CD4-positive, alpha-beta T cell treated with Interleukin-4 for 4 hours (primary cell): ENCODE data around the gene AMIGO1.
A peak's percentile ranks its signal among the peaks of the same experiment; 100 is the strongest.

Experiments
- DNase-seq: peaks from one replicate; pipeline ENCODE4 v3.0.0-alpha.2; 2020

Gene AMIGO1

DNA sequence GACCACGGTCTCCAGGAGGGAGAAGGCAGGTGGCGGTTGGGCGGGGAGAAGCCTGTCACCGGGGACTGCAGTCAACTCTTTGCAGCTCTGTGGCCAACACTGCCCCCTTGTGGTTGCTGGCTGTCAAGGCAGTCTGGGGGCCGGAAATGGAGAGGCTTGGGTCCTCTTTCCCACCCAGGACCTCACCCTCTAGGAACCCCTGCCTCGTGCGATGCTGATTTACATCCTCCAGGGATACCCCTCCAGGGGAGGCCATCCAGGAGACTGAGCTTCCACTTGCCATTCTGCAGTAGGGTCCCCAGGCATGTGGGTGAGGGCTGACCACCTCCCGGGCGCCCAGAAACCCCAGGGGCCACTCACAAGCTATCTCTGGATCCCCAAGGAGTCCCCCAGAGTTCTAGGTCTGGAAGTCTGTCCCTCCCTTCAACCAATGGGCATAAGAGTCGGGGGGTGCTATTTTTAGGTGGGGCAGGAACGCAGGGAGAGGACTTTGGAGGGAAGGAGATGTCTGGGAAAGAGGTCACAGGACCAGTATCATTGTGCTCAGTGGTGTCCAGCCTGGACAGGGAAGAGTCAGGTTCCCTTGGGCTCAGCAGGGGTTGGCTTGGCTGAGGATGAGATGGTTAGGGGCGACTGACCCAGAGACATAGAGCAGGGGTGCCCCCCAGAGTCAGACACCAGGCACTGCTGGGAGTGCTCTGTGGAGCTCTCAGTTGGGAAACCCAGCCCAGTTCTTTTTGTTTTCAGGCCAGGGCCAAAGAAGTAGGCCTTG, 23.0 kb upstream of the AMIGO1 start:
- DNase-seq = peak; percentile 86

DNA sequence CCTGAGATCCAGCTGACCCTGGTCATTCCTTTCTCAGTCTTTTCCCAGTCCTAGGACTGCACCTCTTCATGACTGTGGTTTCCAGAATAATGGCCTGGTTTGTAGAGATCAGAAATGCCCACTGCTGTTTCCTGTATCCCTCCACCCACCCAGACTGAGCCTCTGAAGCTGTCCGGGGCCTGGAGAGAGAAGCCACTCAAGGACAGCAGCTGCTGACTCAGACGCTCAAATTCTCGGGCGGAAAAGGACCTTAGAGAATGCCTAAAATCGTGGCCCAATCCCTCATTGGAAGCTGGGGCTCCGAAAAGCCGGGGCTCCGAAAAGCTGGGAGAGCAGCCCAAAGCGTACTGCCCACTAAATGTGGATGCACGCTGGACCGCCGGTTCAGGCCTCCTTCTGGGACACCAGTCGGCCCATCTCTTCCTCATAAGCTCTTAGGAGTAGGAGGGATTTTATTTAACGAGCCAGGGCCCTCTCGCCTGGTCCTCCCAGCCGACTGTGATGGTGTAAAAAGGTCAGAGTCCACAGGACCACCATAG, 22.4 kb upstream of the AMIGO1 start:
- DNase-seq = no peak

DNA sequence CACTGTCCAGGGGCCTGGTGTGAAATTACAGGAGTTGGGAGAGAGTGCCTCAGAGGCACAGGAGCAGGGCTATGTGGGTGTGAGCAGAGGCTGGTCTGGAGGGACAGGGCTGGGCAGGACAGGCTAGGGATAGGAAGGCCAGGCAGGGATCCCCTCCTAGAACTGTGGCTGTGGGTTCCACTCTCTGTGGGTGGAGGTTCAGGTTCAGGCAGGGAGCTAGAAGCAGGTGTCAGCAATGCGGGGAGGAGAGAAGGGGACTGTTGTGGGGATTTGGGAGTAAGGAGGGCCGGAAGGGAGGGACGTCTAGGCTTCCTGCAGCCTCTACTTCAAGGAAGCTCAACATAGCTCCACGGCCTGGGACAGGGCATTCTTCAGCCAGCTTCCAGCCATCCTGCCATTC, 21.9 kb upstream of the AMIGO1 start:
- no peak for DNase-seq

DNA sequence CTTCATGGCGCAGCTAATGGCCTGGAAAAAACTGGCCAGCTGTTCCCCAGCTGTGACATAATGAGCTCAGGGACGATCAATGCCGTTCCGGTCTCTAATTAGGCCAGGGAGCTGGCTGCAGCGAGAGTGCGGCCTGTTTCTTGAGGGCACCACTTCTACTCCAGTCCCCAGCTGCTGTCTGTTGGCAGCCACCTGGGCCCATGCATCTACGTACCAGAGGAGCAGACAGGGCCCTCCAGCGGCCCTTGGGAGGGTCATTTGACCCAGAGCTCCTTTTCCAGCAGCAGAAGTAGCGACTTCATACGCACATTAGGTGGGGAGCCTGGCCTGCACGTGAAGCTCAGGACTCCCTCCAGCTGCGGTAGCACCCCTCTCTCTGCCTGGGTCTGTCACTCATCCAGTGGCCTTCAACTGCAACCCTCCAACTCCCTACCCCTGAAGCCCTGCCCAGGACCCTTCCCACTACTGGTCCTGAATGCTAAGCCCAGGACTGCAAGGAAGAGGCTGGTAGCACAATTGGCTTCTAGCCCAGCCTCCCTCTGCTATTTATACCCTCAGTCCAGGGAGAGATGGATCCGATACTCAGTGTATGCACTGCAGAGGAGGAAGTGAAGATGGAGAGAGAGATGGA, 21.0 kb upstream of the AMIGO1 start:
- DNase-seq = no peak

DNA sequence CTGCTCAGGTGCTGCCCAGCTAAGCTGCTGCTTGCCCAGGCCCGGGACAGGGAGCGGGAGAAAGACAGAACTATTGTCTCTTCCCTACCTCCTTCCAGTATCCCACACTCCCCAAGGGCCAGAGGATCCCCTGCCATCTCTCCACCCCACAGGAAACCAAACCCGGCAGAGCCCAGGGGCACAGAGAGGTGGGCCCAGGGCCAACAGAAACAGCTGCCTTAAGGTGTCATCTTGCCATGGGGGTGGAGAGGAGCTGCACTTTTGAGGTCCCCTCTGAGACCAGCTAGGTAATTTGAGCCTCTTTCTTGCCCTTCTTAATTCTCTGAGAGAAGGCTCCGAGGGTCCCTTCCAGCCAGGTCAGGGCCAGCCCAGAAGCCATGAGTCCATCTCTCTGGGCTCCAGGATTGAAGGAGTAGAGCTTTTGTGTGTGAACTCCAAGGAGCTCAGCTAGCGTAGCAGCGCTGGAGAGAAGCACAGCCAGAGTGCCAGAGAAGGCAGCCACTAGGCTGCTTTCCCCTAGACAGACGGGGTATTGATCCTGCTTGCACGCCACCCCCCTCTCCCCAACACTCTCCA, 20.4 kb upstream of the AMIGO1 start:
- DNase-seq = no peak

DNA sequence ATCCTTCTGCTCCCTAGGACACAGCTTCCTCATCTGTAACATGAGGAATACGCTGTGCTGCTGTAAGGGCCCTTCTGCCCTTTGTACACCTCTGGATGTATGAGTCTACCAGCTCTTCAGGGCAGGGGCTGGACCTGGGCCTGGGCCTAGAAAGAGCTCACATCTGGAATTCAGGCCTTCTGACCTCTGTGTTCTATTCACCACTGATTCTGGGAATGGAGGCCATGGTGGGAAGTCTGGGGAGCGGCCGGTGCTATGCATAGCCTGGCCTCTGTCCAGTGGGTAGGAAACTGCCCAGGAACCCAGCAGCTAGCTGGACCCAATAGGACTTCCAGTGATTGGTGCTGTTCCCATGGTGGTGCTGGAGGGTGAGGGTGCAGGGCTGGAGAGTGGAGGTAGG, 19.2 kb upstream of the AMIGO1 start:
- no peak for DNase-seq

DNA sequence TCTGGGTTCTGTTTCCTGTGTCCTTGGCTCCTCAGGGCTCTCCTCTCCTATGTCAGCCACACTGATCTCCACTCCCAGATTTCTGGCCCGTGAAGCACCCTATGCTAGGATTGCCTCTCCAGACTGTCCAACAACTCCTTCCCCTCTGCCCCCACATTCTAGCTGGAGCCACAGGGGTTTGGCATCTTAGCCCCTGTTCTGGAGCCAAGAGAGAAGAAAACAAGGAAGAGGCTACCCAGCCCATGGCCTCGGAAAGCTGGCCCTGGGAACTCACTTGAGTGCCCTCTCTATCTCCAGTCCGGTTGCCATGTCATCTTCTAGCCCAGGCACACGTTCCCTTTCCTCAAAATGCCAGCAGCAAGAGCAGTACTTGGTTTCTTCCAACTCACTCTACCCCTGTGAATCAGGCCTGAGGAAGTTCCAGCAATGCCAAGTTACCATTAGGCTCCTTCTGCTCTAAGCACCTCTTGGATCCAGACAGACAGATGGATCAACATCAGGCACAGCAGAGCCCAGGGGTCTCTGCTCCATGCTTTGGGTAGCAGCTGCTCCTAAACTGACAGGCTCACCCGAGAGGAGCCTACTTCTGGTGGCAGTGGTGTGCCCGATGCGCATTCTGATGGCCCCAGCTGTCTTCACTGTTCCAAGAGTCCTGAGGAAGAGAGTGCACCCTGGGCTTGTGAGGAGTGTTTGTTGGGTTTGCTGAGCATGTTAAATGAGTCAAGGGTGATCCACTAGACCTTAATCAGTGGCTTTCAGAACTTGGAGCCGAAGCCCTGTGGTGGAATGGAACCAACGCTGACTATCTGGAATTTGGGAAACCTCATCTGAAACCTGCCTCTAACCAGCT, 18.5 kb upstream of the AMIGO1 start:
- DNase-seq = no peak

DNA sequence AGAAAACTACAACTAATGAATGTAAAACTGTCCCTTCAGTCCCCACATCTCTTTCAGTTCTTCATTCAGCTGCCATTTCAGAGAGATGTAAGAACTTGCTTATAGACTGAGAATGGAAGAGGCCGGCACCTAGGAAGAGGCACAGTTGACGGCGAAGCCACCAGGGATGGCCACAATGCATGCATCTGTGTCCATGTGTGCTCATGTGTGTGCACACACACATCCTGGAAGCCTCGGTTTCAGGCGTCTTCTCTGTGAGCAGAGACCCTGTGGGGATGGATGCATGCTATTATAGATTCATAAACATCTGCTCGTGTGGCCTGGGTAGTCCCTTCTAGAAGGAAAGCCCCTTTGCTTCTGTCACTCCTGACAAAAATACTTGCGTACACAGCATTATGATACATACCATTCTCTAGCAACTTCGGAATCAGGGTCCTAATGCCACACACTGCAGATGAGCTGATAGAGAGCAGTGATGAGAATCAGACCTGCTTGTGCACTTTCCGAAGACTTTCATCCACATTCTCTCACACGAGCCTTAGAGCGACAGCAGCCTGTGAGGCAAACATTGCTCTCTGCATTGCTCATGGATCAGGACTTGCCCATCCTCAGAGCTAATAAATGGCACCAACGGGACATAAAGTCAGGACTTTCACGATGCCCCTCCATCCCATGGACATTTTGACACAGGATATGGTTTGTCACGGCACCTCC, 17.7 kb upstream of the AMIGO1 start:
- DNase-seq = no peak

DNA sequence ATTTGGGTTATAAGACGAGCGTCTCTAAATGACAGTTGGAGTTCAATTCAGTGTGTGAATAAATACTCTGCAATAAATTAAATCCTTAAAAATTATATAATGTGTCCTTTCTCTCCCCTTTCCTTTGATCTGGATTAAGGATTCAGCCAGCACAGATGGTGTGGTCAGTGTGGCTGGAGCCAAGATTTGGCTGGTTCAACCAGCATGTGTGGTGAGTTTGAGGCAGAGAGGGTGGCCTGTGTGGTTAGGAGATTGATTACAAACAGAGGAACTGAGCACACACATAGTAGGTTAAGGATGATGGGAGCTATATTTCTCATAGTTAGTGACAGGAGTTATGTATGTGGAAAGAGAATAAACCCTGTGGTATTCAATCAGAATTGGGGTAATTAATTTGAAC, 14.2 kb upstream of the AMIGO1 start:
- DNase-seq = no peak

DNA sequence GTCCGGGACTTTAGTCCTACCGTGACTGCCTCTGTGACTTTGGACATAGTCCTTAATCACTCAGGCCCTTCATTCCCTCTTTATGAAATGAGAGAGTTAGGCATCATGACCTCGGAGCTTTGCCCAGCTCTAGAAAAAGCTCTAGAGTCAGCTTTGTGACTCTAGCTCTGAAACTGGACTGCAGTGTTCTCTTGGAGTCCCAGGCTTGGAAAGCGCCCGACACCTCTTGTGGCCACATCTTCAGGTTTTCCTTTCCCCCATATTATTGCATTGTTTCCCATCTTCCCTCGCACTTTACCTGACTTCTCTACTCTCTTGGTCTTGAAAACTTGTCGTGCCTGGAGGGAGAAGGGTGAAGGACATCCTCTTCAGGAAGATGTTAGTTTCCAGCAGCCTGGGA, 12.5 kb upstream of the AMIGO1 start:
- no peak for DNase-seq

DNA sequence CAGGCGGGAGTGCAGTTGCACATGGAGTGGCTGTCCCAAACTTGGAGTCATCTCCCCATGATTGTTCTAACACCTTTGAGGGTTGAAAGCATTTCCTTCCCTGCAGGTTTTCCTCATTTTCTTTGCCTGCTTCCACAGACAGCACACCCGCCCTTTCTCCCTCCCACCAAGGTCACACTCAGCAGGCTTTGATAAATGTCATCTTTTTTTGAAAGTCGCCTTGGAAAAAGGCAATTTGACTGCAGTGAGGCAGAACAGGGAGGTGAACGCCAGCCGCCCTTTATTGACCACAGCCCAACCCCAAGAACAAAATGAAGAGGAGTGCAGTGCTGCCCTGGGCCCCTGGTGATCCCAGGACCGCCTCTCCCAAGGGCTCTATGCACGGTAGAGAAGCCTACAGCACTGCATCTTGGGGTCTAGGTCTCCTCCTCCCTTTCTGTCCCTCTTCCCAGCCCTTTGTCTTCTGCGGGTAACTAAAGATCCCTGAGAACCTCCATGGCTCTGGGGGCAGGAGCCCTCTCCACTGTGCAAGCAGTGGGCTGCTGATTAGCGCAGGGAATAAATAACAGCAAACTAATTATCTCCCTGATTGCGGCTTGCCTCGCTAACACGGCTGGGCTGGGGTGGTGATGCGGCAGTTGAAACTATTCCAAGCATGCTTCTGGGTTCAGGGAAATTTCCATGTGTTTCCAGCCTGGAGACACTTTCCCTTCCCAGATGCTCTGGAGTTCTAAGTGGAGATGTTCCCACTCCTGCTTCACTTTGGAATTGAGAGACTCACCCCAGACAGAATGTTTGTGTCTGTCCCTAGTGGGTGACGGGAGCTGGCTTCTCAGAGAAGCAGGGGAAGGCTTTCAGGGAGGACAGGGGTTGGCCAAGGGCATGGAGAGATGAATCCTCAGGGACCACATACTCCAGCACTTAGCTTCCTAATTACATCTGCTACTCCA, 11.8 kb upstream of the AMIGO1 start:
- no peak for DNase-seq

DNA sequence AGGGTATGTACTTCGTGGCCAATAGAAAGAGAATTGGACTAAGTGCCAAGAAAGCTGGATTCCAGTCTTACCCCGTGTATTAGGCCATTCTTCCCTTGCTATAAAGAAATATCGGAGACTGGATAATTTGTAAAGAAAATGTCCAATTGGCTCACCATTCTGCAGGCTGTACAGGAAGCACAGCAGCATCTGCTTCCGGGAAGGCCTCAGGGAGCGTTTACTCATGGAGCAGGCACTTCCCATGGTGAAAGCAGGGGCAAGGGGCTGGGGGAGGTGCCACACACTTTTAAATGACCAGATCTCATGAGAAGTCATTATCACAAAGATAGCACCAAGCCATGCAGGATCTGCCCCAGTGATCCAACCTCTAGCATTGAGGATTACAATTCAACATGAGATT, 7.8 kb upstream of the AMIGO1 start:
- no peak for DNase-seq

DNA sequence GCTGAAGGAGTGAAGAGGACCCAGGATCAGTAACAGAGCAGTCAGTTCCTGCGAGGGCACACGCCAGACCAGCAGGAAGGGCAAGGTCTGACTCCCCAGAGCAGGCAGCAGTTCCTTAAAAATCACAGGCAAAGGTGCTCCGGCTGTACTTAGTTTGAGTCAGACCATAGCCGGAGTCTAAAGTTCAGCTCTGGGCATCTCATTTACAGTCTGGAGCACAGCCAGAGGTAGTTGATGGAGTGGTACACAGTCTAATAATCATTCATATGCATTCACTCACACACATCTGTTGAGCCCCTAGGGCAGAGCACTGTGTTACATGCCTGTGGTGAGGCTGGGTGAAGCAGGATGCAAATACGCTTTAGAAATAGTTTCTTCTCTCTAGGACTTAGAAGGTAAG, 7.3 kb upstream of the AMIGO1 start:
- DNase-seq = no peak

DNA sequence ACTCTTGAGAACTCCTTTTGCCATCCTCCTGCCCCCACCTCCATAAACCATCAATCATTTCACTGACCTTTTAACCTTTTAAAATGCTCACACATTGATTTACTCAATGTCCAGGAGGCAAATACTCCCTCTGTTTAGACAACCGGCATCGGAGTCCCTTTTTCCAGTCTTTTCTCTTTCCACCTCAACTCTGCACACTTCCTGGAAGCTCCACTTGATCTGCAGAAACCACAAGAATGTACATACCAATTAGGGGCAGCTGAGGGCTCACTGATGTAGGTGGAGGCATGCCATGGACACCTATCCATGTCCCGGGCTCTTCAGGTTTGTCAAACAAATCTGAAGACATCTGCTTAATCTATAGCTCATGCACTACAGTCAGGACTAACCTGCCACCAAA, 5.3 kb upstream of the AMIGO1 start:
- no peak for DNase-seq

DNA sequence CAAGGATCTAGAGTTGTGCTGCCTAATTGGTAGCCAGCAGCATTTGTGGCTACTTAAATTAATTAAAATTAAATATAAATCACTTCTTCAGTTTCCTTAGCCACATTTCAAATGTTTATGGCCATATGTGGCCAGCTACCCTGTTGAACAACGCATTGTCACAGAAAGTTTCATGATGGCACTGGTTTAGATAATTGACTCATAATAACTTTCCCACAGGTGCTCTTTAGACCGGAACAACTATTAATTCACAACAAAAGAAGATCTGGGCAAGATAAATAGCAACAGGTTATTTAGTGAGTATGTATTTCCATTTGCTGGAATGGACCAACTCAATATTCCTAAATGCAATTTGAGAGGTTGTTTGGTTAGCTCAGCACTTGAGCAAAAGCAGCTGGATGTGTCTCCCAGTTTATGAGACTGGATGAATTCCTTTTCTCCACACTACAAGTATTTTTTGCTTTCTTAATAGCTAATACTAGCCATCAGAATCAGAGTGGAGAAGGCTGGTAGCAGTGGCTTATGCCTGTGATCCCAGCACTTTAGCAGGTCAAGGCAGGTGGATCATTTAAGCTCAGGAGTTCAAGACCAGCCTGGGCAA, 3.7 kb upstream of the AMIGO1 start:
- no peak for DNase-seq

DNA sequence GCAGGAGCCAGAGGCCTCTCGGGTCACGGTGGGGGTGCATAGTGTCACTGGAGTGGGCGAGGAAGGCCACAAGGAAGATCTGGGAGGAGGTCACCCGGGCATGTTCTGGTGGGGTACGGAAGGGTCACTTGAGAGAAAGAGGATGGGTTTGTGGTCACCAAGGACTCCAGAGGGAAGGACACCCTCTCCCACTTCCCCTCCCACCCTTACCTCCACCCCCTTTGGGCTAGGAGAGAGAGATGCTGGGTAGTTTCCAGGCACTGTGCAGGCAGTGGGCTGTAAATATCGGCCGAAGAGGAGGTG, 703 bp downstream of the AMIGO1 start:
- DNase-seq = no peak

DNA sequence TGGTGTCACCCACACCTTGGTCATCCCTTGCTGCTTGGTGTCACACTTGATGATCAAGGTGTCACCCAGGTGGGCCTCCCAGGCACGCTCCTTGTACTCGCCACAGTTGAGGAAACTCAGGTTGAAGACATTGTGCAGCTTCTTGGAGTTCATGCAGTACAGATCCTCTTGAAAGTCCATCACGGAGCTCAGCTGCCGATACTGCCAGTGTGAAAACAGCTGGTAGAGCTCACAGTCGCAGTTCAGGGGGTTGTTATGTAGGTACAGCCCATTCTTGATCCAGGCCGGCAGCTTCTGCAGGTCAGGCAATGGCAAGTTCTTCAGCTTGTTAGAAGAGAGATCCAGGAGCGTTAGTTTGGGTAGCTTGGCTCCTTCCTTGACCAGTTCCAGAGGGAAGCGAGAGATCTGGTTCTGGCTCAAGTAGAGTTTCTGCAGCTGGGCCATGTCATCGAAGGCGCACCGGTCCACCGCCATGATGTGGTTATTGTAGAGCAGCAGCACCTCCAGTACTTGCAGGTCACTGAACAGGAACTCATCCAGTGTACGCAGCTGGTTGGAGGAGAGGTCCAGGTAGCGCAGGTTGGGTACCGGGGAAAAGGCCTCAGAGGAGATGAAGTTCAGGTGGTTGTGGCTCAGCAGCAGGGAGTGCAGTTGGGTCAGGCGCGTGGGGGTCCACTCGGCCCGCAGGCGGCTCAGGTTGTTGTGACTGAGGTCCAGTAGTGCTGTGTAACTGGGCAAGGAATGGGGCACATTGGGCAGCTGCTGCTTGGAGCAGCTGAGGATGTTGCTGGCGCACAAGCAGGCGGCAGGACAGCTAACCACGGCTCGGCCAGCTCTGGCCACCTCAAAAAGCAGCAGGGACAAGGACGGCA, 1.3 kb downstream of the AMIGO1 start:
- no peak for DNase-seq

DNA sequence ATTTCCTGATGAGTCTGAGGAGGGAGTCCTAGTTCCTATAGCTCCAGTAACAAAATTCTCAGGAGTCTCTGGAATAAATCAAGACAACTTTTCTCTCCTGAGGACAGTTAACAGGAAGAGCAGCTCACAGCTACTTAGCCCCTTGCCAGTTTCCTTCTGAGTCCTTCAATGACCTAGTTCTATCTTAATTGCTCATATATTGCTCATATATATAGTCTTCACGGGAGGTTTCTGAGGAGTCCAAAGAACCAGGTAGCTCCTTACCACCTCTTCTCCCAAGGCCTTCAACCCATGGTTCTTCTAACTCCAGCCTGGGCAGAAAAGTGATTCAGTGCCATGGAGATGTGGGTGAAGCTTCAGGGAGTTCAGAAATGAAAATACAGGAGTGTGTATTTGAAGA, 4.6 kb downstream of the AMIGO1 start:
- DNase-seq = no peak

DNA sequence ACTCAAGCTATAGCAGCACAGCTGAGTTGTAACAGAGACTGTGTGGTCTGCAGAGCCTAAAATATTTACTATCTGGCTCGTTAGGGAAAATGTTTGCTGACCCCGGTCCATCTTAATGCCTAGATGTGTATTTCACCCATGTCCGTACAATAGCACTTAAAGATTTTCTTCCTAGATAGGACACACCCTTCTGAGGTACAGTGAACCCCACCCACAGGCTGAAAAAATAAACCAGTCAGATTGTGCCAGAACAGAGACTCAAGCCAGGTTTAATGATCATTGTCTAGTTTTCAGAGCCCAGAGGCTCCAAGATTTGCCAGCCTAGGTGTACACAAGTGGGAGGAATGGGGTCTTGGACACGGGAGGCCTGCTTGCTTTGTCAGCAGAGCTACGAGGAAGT, 5.6 kb downstream of the AMIGO1 start:
- no peak for DNase-seq

DNA sequence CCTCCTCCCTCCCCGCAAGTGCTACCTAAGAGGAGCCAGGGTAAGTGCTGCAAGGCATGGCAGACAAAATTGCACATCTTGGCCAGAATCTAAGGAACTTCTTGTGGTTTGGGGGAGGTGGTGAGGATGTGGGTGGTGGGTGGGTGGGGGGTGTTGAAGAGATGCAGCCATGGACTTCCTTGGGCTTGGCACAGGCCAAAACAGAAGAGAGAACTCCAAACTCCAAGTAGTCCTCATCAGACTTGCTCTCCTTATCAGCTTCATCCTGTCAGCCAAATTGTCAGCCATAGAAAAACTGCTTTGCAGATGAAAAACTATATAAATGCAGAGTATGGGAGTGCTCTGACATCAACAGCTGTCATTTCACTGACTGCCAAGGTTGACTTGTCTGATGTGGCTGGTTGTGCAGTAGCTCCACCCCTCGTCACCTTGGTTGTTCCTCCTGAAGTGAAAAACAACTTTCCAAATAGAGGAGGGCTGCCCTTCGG, 7.1 kb downstream of the AMIGO1 start:
- DNase-seq = peak; percentile 76
